NCI-H1694 (cell line): Measurements from ENCODE around the gene ARHGAP32.
"Not testable (repeated sequence)": the region's sequence is repeated elsewhere in the genome, so short reads cannot be mapped to it uniquely, and the experiment has no call there.

ENCODE experiments used
- DNase-seq: peaks from one replicate; lab custom pipeline; 2025; lab: John Stamatoyannopoulos, UW

Gene ARHGAP32

DNA sequence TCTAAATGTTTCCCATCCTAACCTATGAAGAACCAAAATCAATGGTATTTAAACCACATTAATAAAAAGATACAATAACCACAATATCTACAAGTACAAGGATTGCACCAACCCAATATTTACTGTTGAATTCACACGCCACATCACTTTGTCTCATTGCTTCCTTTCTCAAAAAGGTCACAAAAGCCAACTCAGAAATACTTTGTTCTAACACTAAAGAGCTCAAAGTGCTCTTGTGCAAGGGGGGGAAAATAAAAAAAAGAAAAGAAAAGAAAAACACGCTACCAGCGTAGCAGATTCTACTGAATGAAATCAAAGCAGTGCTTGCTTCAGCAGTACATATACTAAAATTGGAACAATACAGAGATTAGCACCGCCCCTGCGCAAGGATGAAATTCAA lies 10.5 kb upstream of the ARHGAP32 start:
- no peak for DNase-seq

DNA sequence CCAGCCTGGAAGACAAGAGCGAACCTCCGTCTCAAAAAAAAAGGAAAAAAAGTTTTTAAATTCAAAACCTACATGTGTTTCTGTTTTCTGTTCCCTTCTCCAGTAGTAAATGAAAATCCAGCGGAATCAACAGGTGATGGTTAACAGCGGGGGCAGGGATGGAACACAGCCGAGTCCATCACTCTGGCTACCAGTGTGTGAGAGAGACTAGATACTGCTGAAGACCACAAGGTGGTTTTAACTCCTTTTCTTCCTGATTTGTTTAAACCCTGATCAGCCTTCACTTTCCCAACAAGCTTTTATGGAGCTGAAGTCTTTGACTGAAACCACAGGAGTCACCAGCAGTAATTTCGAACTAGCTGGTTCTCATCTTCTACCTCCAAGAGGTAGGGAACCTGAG lies 3.6 kb upstream of the ARHGAP32 start:
- DNase-seq, result no peak

DNA sequence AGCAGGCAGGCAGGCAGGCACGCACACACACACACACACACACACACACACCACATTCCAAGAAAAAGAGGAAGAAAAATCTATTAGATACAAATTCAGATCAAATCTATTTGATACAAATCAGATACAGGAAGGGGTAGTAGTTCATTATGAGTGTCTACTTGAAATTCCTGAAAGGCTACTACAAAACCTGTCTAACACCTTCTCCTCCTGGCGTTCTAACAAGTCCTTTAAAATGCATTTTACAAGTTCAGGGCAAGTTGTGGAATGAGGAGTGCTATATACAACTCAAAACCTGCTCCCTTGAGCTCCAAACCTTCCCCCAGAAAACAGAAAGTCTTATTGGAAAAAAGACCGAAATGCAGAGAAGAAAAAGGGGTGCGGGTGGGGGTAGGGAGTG lies 476 bp downstream of the ARHGAP32 start:
- DNase-seq, result no peak

DNA sequence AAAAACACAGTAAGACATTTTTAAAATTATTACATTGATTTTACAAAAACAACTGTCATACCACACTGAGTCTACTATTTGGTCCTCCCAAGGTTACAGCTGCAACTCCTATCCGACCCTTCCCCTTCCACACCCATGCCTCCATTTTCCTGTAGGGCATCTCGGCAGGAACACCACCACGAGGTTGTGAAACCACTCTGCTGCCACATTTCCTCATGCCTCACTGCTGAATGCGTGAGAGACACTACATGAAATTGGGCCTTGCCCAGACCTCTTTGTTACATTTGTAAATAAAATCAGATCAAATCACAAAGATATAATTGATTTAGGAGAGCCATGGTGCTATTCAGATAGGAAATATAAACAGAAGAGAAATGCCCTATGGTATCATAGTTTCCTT lies 2.0 kb downstream of the ARHGAP32 start:
- no peak for DNase-seq

DNA sequence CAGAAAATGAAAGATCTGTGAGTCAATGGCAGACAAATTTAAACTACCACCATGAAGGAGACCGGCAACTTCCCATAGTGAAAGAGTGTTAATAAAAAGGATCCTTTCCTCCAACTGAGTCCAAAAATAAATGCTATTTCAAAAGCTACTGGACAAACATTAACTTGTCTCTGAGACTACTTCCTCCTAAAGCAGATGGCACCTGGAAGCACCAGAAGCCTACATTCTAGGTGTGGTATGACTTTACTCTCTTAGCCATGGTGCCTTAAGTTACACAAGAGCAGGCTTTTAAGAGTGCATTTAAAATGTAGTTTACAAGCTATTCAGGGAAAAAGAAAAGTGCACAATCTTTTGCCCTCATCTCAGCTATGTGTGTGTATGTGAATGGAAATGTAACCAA lies 2.5 kb downstream of the ARHGAP32 start:
- DNase-seq, result no peak

DNA sequence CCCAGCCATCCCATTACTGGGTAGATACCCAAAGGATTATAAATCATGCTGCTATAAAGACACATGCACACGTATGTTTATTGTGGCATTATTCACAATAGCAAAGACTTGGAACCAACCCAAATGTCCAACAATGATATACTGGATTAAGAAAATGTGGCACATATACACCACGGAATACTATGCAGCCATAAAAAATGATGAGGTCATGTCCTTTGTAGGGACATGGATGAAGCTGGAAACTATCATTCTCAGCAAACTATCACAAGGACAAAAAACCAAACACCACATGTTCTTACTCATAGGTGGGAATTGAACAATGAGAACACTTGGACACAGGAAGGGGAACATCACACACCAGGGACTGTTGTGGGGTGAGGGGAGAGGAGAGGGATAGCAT lies 7.0 kb downstream of the ARHGAP32 start:
- not testable (repeated sequence) for DNase-seq

DNA sequence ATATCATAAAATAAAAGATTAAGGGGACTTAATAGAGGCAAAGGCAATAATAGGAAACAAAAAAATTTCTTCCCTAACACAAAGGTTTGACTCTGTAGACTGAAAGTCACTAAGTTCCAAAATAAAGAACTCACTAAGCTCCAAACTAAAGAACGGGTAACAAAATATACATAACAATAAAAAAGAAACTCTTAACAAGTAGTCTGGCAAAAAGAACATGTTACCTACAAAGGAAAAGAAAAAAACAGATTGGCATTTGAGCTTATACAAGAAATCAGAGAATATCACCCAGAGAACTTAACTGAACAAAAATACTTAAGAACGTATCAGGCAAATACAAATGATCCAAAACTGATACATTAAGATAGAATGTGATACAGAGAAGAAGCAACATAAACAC lies 7.5 kb downstream of the ARHGAP32 start:
- no peak for DNase-seq

DNA sequence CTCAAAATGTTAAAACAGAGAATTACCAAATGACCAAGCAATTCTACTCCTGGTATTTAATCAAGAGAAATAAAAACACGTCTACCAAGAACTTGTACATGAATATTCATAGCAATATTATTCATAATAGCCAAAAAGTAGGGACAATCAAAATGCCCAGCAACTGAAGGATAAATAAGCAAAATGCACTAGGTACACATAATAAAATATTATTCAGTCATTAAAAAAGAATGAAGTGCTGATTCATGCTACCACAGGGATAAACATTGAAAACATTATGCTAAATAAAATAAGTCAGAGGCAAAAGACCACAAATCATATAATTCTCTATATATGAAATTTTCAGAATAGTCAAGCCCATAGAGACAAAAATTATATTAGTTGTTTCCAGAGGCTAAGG lies 24.8 kb downstream of the ARHGAP32 start:
- DNase-seq, result no peak

DNA sequence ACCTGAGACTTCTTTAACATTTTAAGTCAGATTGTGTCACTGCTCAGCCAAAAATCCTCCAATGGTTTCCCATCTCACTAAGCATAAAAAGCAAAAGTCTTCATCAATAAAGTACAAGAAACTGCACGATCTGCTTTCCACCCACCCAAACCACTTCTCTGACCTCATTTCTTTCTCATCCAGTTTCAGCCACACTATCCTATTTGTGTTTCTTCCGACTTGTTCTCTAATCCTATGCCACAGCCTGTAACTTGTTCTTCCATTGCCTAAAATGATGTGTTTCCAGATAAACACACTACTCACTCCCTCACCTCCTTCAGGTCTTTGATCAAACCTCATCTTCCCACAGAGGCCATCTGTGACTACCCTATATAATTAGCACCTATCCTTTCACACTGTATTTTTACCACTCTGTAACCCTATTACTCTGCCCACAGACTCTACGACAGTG lies 28.4 kb downstream of the ARHGAP32 start:
- DNase-seq, result no peak

DNA sequence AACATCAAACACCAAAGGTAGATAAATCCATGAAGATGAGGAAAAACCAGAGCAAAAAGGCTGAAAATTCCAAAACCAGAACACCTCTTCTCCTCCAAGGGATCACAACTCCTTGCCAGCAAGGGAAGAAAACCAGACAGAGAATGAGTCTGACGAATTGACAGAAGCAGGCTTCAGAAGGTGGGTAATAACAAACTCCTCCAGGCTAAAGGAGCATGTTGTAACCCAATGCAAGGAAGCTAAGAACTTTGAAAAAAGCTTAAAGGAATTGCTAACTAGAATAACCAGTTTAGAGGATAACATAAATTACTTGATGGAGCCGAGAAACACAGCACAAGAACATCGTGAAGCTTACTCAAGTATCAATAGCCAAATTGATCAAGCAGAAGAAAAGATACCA lies 35.0 kb downstream of the ARHGAP32 start:
- not testable (repeated sequence) for DNase-seq

DNA sequence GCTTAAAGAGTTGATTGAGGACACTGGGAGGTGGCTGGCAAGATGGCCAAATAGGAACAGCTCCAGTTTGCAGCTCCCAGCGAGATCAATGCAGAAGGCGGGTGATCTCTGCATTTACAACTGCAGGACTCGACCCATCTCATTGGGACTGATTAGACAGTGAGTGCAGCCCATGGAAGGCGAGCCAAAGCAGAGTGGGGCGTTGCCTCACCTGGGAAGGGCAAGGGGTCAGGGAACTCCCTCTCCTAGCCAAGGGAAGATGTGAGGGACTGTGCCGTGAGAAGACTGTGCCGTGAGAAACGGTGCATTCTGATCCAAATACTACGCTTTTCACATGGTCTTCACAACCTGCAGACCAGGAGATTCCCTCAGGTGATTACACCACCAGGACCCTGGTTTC lies 36.4 kb downstream of the ARHGAP32 start:
- no peak for DNase-seq

DNA sequence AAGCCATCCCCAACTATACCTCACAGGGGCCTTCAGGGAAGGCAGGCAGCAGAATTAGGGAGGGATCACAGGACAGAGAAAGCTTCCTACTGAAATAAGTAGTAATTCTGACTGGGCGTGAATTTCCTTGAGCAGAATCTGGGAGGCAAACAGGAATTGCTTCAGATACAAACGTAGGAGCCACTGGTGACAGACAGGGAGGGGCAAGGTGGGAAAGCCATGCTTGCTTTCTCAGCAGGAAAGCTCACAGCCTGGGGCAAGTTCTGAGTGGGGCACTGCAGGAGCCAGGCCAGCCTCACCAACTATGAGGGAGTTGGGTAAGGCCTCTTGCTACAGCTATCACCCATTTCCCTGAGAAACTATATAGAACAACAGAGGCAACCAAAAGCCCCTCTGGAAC lies 43.6 kb downstream of the ARHGAP32 start:
- no peak for DNase-seq

DNA sequence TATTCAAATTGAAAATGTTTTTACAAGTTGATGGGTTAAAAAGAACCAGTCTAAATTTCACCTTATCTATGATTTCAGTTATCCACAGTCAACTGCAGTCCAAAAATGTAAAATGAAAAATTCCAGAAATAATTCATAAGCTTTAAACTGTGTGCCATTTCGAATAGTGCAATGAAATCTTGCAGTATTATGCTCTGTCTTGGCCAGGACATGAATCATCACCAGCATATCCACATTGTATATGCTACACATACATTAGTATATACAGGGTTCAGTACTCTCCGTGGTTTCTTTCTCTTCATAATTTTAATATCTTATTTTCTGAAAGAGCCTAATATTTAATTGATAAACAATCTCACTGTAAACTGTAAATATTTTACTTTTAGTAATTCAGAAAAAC lies 45.9 kb downstream of the ARHGAP32 start:
- no peak for DNase-seq

DNA sequence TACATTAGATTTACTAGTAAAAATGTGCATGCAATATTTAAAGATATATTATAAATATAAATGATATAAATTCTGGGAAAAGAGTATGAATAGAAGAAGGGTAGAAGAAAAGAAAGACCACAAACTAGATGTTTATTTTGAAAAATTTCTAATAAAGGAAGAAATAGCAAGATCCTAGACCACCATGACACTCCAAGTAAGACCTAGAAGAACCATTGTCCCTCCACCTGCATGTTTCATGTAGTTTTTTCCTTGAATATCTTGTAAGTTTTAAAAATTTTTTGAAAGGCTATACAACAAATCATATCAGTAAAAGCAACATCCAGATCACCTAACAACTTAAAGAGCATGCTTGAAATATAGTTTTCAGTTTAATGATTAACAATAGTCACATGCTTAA lies 46.8 kb downstream of the ARHGAP32 start:
- no peak for DNase-seq

DNA sequence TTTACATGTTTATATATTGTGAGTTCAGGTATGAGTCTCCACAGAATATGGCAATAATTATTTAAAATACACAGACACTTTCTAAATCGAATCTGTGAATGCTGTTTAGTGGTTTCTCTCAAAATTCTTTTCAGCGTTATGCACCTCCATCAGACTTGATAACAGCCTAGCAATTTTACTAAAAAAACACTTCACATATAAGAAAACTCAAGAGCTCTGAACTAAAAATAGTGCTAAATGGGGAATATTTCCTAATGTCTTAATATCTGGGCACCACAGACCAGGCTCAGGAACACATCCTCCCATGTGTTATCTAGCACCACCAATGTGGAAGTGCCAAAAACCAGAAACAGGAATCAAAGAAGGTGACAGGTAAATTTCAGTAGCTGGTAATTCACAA lies 47.9 kb downstream of the ARHGAP32 start:
- no peak for DNase-seq

DNA sequence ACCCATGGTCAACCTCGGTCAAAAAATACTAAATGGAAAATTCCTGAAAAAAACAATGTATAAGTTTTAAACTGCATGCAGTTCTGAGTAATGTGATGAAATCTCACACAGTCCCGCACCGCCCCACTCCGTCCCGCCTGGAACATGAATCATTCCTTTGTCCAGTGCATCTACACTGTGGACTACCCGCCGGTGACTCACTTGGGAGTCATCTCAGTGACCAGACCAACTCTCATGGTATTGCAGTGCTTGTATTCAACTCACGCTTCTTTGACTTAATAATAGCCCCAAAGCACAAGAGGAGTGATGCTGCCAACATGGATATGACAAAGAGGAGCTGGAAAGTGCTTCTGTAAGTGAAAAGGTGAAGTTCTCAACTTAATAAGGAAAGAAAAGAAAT lies 48.8 kb downstream of the ARHGAP32 start:
- DNase-seq, result no peak

DNA sequence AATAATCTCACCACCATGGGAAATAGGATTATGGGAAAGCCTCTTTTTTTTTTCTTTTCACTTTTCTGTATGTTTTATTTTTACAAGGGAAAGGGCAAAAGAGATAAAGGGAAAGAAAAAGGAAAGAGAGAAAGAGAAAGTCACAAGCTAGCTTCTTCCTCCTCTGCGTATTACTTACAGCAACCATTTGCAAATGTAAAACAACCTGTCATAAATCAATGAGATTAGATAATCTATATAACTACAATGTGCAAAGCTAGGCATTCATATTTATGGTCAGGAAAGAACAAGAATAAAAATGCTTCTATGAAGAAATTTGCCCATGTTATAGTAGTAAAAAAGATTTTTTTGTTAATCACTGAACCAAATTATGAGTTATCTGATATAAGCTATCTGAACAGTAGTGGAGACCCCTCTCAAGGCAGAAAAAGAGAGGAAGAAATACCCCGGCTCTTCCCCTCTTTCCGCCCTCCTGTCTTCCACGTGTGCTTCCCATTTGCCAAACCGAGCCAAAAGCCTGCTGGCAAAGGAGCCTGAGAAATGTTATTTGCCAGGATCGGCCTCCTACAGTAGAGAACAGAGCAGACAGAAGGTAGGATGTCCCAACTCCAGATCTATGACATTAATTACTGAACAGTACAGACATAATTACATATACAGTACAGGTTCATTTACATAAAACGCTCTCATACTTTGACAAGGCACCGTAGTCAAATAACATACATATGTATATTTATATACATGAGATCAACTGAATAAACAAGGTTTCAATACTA lies 50.2 kb downstream of the ARHGAP32 start:
- DNase-seq, result no peak

DNA sequence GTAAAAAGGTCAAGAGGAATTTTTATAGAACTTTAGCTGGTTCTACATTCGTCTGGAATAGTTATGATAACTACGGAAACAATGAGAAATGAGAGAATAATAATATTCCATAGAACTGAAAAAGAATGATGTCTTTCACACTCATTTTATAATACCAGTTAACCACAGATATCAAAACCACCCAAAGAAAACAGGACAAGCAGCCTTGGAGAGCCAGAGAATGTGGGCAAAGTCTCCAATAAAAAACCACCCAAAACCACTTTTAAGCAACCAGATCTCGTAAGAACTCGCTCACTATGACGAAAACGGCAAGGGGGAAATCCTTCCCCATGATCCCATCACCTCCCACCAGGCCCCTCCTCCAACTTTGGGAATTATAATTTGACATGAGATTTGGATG lies 60.8 kb downstream of the ARHGAP32 start:
- DNase-seq, result no peak

DNA sequence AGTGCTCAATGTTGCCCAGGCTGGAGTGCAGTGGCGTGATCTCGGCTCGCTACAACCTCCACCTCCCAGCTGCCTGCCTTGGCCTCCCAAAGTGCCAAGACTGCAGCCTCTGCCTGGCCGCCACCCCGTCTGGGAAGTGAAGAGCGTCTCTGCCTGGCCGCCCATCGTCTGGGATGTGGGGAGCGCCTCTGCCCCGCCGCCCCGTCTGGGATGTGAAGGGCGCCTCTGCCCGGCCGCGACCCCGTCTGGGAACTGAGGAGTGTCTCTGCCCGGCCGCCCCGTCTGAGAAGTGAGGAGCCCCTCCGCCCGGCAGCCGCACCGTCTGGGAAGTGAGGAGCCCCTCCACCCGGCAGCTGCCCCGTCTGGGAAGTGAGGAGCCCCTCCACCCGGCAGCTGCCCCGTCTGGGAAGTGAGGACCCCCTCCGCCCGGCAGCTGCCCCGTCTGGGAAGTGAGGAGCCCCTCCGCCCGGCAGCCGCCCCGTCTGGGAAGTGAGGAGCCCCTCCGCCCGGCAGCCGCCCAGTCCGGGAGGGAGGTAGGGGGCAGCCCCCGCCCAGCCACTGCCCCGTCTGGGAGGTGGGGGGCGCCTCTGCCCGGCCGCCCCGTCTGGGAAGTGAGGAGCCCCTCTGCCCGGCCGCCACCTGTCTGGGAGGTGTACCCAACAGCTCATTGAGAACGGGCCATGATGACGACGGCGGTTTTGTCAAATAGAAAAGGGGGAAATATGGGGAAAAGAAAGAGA lies 63.1 kb downstream of the ARHGAP32 start:
- DNase-seq, result not testable (repeated sequence)

DNA sequence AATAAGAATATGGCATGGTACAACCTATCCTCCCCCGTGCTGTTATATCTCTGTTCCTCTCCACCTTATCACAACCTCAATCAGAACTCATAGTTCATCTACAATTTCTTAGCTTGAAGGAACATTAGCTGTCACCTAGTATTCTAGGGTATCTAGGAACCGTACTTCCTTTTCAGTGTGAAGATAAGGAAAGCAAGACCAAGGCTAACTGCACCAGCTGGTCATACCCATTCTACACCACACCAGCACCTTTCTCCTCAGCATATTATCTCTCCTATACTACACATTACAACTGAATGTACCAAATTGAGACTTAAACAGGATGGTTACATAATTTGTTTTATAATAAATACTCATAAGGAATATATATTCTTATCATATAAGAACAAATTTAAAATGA lies 73.1 kb downstream of the ARHGAP32 start:
- no peak for DNase-seq

DNA sequence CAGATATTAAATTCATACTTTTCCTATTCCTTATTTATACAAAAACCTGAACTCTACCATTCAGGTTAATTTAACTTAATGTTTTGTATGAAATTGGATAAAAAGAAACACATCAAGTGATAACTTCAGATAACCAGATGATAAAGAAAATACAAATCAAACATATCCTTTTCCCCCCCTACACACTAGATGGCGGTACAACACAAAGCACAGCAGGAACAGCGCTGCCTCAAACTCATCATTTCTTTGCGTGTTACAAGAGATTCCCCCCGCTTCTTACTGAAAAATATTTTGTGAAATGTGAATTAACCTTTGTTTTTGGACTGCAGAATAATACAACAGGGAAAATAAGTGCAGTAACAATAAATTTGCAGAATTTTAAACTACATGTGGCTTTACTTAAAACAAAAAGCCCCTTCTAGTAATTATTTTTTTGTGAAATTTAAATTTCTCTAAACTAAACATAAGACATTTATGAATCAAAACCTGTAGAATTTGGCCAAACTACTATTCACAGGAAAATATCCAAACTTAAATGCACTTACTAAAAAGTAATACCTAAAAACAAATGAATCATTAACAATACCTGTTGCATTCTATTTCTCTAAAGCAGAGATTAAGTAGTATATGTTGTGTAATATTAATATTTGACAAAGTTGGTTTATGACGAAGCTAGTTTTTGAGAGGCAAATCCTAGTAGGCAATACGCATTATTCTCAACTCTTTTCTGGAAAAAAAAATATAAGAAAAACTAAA lies 74.4 kb downstream of the ARHGAP32 start:
- DNase-seq, result peak; percentile 1

DNA sequence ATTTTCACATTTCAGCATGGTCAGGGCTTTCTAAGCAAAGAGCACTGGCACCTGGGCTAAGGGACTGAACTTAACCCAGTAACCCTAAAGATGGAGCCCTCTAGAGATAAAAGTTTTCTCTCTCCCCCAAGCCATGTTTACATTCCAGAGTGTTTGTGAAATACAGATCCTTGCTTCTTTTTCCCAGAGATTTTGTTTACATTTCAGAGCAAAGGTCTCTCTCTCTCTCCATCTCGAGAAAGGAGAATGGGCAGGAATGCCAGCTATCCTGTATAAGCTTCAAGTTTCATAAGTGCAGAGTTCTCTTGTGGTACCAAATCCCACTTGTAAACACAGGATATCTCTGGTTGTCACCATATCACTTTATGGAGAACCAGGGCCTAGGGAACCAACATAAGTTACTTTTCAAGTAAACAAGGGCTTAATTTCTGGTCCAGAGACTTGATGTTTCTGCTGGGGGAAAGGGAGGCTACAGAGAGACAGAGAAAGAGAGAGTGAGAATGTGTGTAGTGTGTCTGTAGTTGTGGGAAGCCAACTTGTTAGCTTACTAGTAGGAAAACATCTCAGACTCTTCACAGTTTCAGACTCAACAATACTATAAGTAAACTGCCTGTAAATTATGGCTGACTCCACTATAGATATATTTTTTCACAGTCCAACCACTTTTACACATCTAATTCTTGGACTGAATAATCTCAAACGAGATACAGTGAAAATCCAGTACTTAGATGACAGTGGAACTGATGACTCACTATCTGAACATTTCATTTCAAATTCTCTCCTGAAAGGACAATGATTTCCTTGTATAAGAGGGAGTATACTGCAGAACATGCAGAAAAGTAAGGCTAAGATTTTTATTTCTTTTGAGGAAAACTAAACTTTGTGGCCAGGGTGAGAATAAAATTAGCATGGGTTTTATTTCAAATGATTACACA lies 76.2 kb downstream of the ARHGAP32 start:
- no peak for DNase-seq
